WERI-Rb-1 (cell line): ENCODE results near the gene STEAP4.

Source experiments
- DNase-seq: peaks from one replicate; pipeline ENCODE4 v3.0.0-alpha.2; 2020
- H3K27ac ChIP-seq: fragments of 250-450 bp; sonication (Bioruptor Pico); 2 replicates; pipeline ENCODE4 v1.5.1; 2020; ENCODE audit warnings: mild to moderate bottlenecking, moderate library complexity
- H3K27me3 ChIP-seq: fragments of 250-450 bp; sonication (Bioruptor Pico); 2 replicates; pipeline ENCODE4 v1.5.1; 2021; ENCODE audit warnings: mild to moderate bottlenecking, low read depth, moderate library complexity; ENCODE audit not compliant: insufficient read depth, severe bottlenecking
- H3K36me3 ChIP-seq: fragments of 250-450 bp; sonication (Bioruptor Pico); 2 replicates; pipeline ENCODE4 v1.5.1; 2020; ENCODE audit warnings: mild to moderate bottlenecking, moderate library complexity
- H3K4me3 ChIP-seq: 2 replicates; pipeline ENCODE4 v1.5.1; 2011; ENCODE audit warnings: low read depth, mild to moderate bottlenecking, control low read depth, low read length
- H3K9me3 ChIP-seq: fragments of 250-450 bp; sonication (Bioruptor Pico); 2 replicates; pipeline ENCODE4 v1.5.1; 2021; ENCODE audit warnings: mild to moderate bottlenecking, moderate library complexity; ENCODE audit not compliant: severe bottlenecking
- CTCF ChIP-seq: IDR thresholded peaks from 2 replicates; pipeline ENCODE4 v1.5.1; 2011; ENCODE audit warnings: low read depth, mild to moderate bottlenecking, control low read depth, inconsistent platforms, low read length

The STEAP4 gene

GRCh38 chr7:88344956-88345832, 38.5 kb upstream of the STEAP4 start:
- peak; percentile 78 for TF ChIP-seq CTCF
- no peak overlapping the region for H3K4me3 ChIP-seq
- DNase-seq: peak; percentile 69
- no peaks in the 10 kb centered on the region for H3K27me3 ChIP-seq
- no peaks in the 10 kb centered on the region for H3K36me3 ChIP-seq
- no peak overlapping the region for H3K27ac ChIP-seq
- no peaks in the 10 kb centered on the region for H3K9me3 ChIP-seq

GRCh38 chr7:88344271-88344670, 37.6 kb upstream of the STEAP4 start:
- H3K27me3 ChIP-seq: no peaks in the 10 kb centered on the region
- no peak for TF ChIP-seq CTCF
- DNase-seq: no peak
- H3K4me3 ChIP-seq: no peak overlapping the region
- H3K27ac ChIP-seq: no peak overlapping the region
- no peaks in the 10 kb centered on the region for H3K9me3 ChIP-seq
- no peaks in the 10 kb centered on the region for H3K36me3 ChIP-seq

GRCh38 chr7:88339195-88339922, 32.7 kb upstream of the STEAP4 start:
- no peak for DNase-seq

GRCh38 chr7:88338503-88338902, 31.8 kb upstream of the STEAP4 start:
- TF ChIP-seq CTCF: no peak
- Histone ChIP-seq H3K36me3 (no peaks in the 10 kb centered on the region), H3K9me3 (no peaks in the 10 kb centered on the region), H3K27me3 (no peaks in the 10 kb centered on the region), H3K27ac (no peak overlapping the region), H3K4me3 (no peak overlapping the region)
- no peak for DNase-seq

More at GRCh38 chr7:88339195-88339922, 32.7 kb upstream of the STEAP4 start:
- Histone ChIP-seq H3K4me3 (no peak overlapping the region), H3K9me3 (no peaks in the 10 kb centered on the region), H3K27ac (no peak overlapping the region), H3K27me3 (no peaks in the 10 kb centered on the region), H3K36me3 (no peaks in the 10 kb centered on the region)
- no peak for TF ChIP-seq CTCF

- Histone ChIP-seq H3K9me3 (no peaks in the 10 kb centered on the region), H3K27ac (no peak overlapping the region), H3K4me3 (no peak overlapping the region), H3K36me3 (no peaks in the 10 kb centered on the region), H3K27me3 (no peaks in the 10 kb centered on the region)
- DNase-seq: no peak
- TF ChIP-seq CTCF: no peak
These were observed 30.9 kb upstream of the STEAP4 start for GRCh38 chr7:88337572-88337971.
